MM.1S (cell line): ENCODE measurements around the gene OTULIN.

Experiments used
- EZH2 ChIP-seq: fragments of 300-600 bp; sonication (generic); optimal IDR thresholded peaks from 2 replicates; pipeline ENCODE3; 2017; ENCODE audit warnings: low read depth, mild to moderate bottlenecking, antibody characterized with exemption, low read length, mixed read lengths
- EZH2phosphoT487 ChIP-seq: fragments of 300-600 bp; sonication (generic); IDR thresholded peaks from 2 replicates; pipeline ENCODE4 v1.6.1; 2018; ENCODE audit warnings: antibody characterized with exemption, low read length
- TF ChIP-seq, protein P1 (sequence below): fragments of 300-600 bp; sonication (generic); IDR thresholded peaks from 2 replicates; pipeline ENCODE4 v1.5.1; 2016; ENCODE audit warnings: antibody characterized with exemption, low read length, mixed read lengths

DNA sequence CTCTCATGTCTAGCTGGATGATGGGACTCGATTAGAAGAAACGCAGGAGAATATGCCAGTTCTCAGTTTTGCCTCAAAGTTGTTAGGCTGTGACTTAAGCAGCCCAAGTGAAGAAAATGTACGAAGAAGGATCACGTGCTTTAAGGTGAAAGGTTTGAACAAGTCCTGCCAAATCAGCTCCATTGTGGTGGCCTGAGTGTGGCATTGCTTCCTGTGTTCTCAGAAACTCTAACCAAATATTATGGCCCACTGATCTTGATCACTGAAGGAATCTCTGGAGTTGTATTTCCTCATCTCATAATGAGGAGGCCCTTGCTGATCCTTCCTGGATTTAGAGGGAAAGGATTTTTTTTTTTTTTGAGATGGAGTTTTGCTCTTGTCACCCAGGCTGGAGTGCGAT, 44.0 kb downstream of the OTULIN start:
- TF ChIP-seq, protein P1, sequence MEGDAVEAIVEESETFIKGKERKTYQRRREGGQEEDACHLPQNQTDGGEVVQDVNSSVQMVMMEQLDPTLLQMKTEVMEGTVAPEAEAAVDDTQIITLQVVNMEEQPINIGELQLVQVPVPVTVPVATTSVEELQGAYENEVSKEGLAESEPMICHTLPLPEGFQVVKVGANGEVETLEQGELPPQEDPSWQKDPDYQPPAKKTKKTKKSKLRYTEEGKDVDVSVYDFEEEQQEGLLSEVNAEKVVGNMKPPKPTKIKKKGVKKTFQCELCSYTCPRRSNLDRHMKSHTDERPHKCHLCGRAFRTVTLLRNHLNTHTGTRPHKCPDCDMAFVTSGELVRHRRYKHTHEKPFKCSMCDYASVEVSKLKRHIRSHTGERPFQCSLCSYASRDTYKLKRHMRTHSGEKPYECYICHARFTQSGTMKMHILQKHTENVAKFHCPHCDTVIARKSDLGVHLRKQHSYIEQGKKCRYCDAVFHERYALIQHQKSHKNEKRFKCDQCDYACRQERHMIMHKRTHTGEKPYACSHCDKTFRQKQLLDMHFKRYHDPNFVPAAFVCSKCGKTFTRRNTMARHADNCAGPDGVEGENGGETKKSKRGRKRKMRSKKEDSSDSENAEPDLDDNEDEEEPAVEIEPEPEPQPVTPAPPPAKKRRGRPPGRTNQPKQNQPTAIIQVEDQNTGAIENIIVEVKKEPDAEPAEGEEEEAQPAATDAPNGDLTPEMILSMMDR: no peak
- TF ChIP-seq EZH2: no peak
- no peak for TF ChIP-seq EZH2phosphoT487
